GM12891 (cell line): ENCODE results near the gene CDH23.

Experiments
- POLR2A ChIP-seq: IDR thresholded peaks from 2 replicates; pipeline ENCODE4 v1.6.1; 2011; ENCODE audit warnings: low read depth, low read length, control low read depth
- POLR2AphosphoS5 ChIP-seq: IDR thresholded peaks from 2 replicates; pipeline ENCODE4 v1.6.1; 2011; ENCODE audit warnings: low read depth, low read length, control low read depth
- POU2F2 ChIP-seq: IDR thresholded peaks from 2 replicates; pipeline ENCODE4 v1.6.1; 2011; ENCODE audit warnings: low read depth, mild to moderate bottlenecking, control low read depth, low read length, moderate library complexity
- SPI1 ChIP-seq: IDR thresholded peaks from 2 replicates; pipeline ENCODE4 v1.6.1; 2011; ENCODE audit warnings: low read depth, low read length, control low read depth
- TAF1 ChIP-seq: IDR thresholded peaks from 2 replicates; pipeline ENCODE4 v1.6.1; 2011; ENCODE audit warnings: low read depth, low read length, control low read depth

- TF ChIP-seq POLR2A (no peak), POLR2AphosphoS5 (no peak), SPI1 (no peak), TAF1 (no peak), POU2F2 (no peak)
Observed at GRCh38 chr10:71777213-71777985, 380.7 kb downstream of the CDH23 start.
